A673 (cell line): ENCODE data around the gene PARD3. TPM values are rescaled to one million over a fixed set of nuclear protein-coding genes. Genes with fewer than 3 reads are reported as not detected.

Experiments used
- BruUV-seq: library from RNA; stranded (reverse); fragments of 400-500 nt; replicated peaks from 2 replicates; lab custom pipeline; 2021; lab: Mats Ljungman, UMichigan
- CTCF ChIA-PET: fragments of 300-600 bp; sonication (Branson Sonifier 250); formaldehyde crosslinking; loops from one replicate; lab custom pipeline; 2022; ENCODE audit warnings: antibody characterized with exemption; lab: Charles Lee
- POLR2A ChIA-PET: fragments of 300-600 bp; sonication (Branson Sonifier 250); formaldehyde crosslinking; loops from one replicate; lab custom pipeline; 2022; ENCODE audit warnings: antibody characterized with exemption; ENCODE audit not compliant: low non-redundant PET; lab: Charles Lee
- DNase-seq: peaks from one replicate; pipeline ENCODE4 v3.0.0-alpha.2; 2015; ENCODE audit warnings: low spot score
- H3K27ac ChIP-seq: fragments of 200-600 bp; sonication (generic); 2 replicates; pipeline ENCODE4 v1.5.1; 2016; ENCODE audit warnings: mixed run types, low read depth, mild to moderate bottlenecking, mixed read lengths, antibody characterized with exemption, low read length; ENCODE audit not compliant: poor library complexity, severe bottlenecking
- H3K27me3 ChIP-seq: fragments of 200-600 bp; sonication (generic); replicated peaks from 2 replicates; pipeline ENCODE4 v1.6.1; 2017; ENCODE audit warnings: mixed run types, low read depth, mild to moderate bottlenecking, mixed read lengths, antibody characterized with exemption, low read length; ENCODE audit not compliant: insufficient read depth, poor library complexity
- H3K36me3 ChIP-seq: fragments of 200-600 bp; sonication (generic); 2 replicates; pipeline ENCODE4 v1.6.1; 2016; ENCODE audit warnings: mixed run types, mild to moderate bottlenecking, mixed read lengths, antibody characterized with exemption, low read length; ENCODE audit not compliant: insufficient read depth, poor library complexity, severe bottlenecking
- H3K4me1 ChIP-seq: fragments of 200-600 bp; sonication (generic); 2 replicates; pipeline ENCODE4 v1.6.1; 2017; ENCODE audit warnings: mixed run types, mild to moderate bottlenecking, mixed read lengths, antibody characterized with exemption, low read length; ENCODE audit not compliant: insufficient read depth, poor library complexity, severe bottlenecking
- H3K4me3 ChIP-seq: fragments of 200-600 bp; sonication (generic); 2 replicates; pipeline ENCODE4 v1.5.1; 2016; ENCODE audit warnings: low read depth, mixed run types, mild to moderate bottlenecking, mixed read lengths, low read length; ENCODE audit not compliant: poor library complexity, severe bottlenecking
- H3K9me3 ChIP-seq: fragments of 200-600 bp; sonication (generic); 2 replicates; pipeline ENCODE4 v1.6.1; 2016; ENCODE audit warnings: mixed run types, low read depth, mild to moderate bottlenecking, mixed read lengths, antibody characterized with exemption, low read length; ENCODE audit not compliant: poor library complexity, severe bottlenecking
- CTCF ChIP-seq: fragments of 300-800, 200-600 bp; sonication (generic); conservative IDR thresholded peaks from 2 replicates; pipeline ENCODE4 v1.5.1; 2017; ENCODE audit warnings: low read depth, mild to moderate bottlenecking, antibody characterized with exemption, low read length, moderate library complexity, mixed read lengths
- EZH2 ChIP-seq: fragments of 200-600 bp; sonication (generic); IDR thresholded peaks from 2 replicates; pipeline ENCODE4 v1.6.1; 2017; ENCODE audit warnings: borderline replicate concordance, low read depth, mild to moderate bottlenecking, mixed read lengths, antibody characterized with exemption, low read length; ENCODE audit not compliant: poor library complexity, severe bottlenecking
- intact Hi-C: fragments of 100-400 bp; cut with micrococcal nuclease; formaldehyde crosslinking; loops from one replicate; pipeline ENCODE4 v1.10.0; 2022; ENCODE audit not compliant: unreplicated experiment
- total RNA-seq: library from RNA; stranded (reverse); gene quantifications from 2 replicates; pipeline ENCODE4 v1.2.3, GENCODE V29; 2021

The PARD3 gene
- total RNA-seq, 1 experiment from 2014 or later: 28.0 TPM

- Histone ChIP-seq H3K4me3 (no peak overlapping the region), H3K36me3 (no peaks in the 10 kb centered on the region), H3K27me3 (no peaks in the 10 kb centered on the region), H3K9me3 (no peaks in the 10 kb centered on the region), H3K27ac (no peak overlapping the region), H3K4me1 (no peaks in the 10 kb centered on the region)
- POLR2A ChIA-PET: no interaction called here
- TF ChIP-seq CTCF (no peak), EZH2 (no peak)
- no peak for DNase-seq
- no TSS peak for BruUV-seq
- intact Hi-C loops: no loop called here
- CTCF ChIA-PET: no interaction called here
These were observed 276.7 kb downstream of the PARD3 start for GRCh38 chr10:34538281-34538829.

DNA sequence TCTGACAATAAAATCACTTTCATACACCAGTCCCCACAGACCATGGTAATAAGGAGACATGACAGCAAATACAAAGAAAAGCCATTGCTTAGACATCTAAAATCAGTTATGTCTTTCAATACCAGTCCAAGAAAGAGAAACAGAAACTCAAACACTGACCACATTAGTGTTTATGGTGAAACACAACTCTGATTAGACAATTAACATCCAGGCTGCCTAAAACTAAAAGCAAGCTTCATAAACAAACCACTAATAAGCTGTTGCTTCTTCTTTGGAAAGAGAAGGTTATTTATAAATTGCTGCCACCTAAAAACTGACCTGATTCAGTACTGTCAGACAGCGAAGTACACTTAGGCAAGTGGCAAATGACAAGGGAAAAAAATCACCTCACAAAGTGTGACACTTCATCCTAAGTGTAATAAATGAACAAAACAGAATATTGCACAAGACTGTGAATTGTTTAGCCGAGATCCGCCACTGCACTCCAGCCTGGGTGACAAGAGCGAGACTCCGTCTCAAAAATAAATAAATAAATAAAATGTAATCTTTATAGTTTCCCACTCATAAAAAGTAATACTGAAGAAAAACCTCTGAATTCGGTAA is 277.4 kb downstream of the PARD3 start:
- H3K27ac ChIP-seq: no peak overlapping the region
- no peak for DNase-seq
- TF ChIP-seq CTCF: no peak
- TF ChIP-seq EZH2: no peak
- H3K36me3 ChIP-seq: no peaks in the 10 kb centered on the region
- intact Hi-C loops: no loop called here
- ChIA-PET POLR2A (no interaction called here), CTCF (no interaction called here)
- H3K27me3 ChIP-seq: no peaks in the 10 kb centered on the region
- no TSS peak for BruUV-seq
- H3K9me3 ChIP-seq: no peaks in the 10 kb centered on the region
- H3K4me3 ChIP-seq: no peak overlapping the region
- no peaks in the 10 kb centered on the region for H3K4me1 ChIP-seq

DNA sequence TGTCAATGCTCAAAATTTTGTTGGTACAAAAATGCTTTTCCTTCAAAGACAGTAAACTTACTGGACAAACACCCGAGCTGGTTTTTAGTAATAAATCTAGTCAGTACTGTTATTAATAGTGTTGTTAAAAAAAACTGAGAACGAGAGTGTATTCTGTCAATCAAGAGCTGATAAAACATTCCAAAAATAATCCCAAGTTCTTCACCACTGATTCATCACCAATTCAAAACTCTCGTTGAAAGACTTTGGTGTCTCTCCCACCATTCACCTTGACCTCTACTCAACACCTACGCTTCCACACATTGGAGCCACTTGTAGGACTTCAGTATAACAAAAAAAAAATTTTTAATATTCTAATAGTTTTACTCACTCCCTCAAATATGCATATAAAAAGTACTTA is 279.2 kb downstream of the PARD3 start:
- Histone ChIP-seq H3K4me3 (no peak overlapping the region), H3K4me1 (peaks cover 5% of the 10 kb centered on the region), H3K27ac (no peak overlapping the region), H3K9me3 (peaks cover 4% of the 10 kb centered on the region), H3K36me3 (no peaks in the 10 kb centered on the region), H3K27me3 (no peaks in the 10 kb centered on the region)
- intact Hi-C loops: no loop called here
- no peak for TF ChIP-seq CTCF
- TF ChIP-seq EZH2: no peak
- ChIA-PET POLR2A (no interaction called here), CTCF (no interaction called here)
- DNase-seq: no peak
- no TSS peak for BruUV-seq
